Erythroblast (primary cell): ENCODE measurements around the gene CIC.

Source experiments
- GATA1 ChIP-seq: IDR thresholded peaks from 2 replicates; pipeline ENCODE4 v1.6.1; 2011; ENCODE audit warnings: low read depth, mild to moderate bottlenecking, control low read depth, low read length, moderate library complexity
- POLR2A ChIP-seq: IDR thresholded peaks from 2 replicates; pipeline ENCODE4 v1.6.1; 2011; ENCODE audit warnings: mild to moderate bottlenecking, low read length

GRCh38 chr19:42290523-42291434 lies 21.7 kb downstream of the CIC start:
- TF ChIP-seq POLR2A (no peak), GATA1 (no peak)
